ENCODE measurements around the gene CPT1B. TPM values are rescaled to one million over a fixed set of nuclear protein-coding genes. Genes with fewer than 3 reads are reported as not detected.

CPT1B gene
- total and polyA plus RNA-seq, 2 experiments from 2014 or later, result 5.6 to 14.4 TPM

- TF ChIP-seq ZNF462 (CRISPR knock-in tag; IDR thresholded peaks at IDR 0.05), result no peak
- no peak for TF ChIP-seq ZNF331 (CRISPR knock-in tag; IDR thresholded peaks at IDR 0.05; ENCODE audit: low read depth)
- no peak for TF ChIP-seq EZH2phosphoT487 (IDR thresholded peaks at IDR 0.05; ENCODE audit: unreplicated experiment)
- no peak for TF ChIP-seq JUNB (IDR thresholded peaks at IDR 0.05; ENCODE audit: unreplicated experiment)
- TF ChIP-seq STAT1 (IDR thresholded peaks at IDR 0.05; ENCODE audit: unreplicated experiment), result no peak
Observed at GRCh38 chr22:50626314-50626849, 48.2 kb upstream of the CPT1B start (continued).

- Mint-ChIP-seq H3K4me3 (no peak overlapping the region; the same call in 2 of the 3 replicates), H3K36me3 (ENCODE audit: low read depth) (no peaks in the 10 kb centered on the region), H3K9me3 (no peaks in the 10 kb centered on the region), H3K27ac (no peak overlapping the region), H3K4me1 (peaks cover 22% of the 10 kb centered on the region), H3K27me3 (ENCODE audit: insufficient read depth, low read depth, poor library complexity) (peaks cover 19% of the 10 kb centered on the region)
- Histone ChIP-seq H3K4me3 (no peak overlapping the region), H3K4me1 (ENCODE audit: insufficient read depth) (peaks cover 7% of the 10 kb centered on the region), H3K36me3 (ENCODE audit: insufficient read depth) (no peaks in the 10 kb centered on the region), H3K4me2 (no peak overlapping the region), H4K20me1 (replicated peaks; ENCODE audit: insufficient read depth) (no peaks in the 10 kb centered on the region; the same call in 1 of the 2 replicates), H3F3A (replicated peaks; ENCODE audit: low read depth) (peaks cover 11% of the 10 kb centered on the region; the same call in 1 of the 2 replicates), H3K27me3 (ENCODE audit: insufficient read depth) (peaks cover 21% of the 10 kb centered on the region), H3K9me2 (ENCODE audit: insufficient read depth) (no peaks in the 10 kb centered on the region), H3K27ac (ENCODE audit: low read depth) (no peak overlapping the region), H3K79me2 (replicated peaks; ENCODE audit: insufficient read depth) (no peaks in the 10 kb centered on the region), H2AFZ (no peak overlapping the region)
- peak; percentile 50 to 84 for TF ChIP-seq CTCF (conservative IDR thresholded peaks at IDR 0.05; ENCODE audit: low read depth in 2 of 2)
- no peak for TF ChIP-seq STAT1 (IDR thresholded peaks at IDR 0.05; ENCODE audit: unreplicated experiment)
- peak; percentile 73 for DNase-seq (ENCODE audit: low spot score)
- peak; percentile 53 for ATAC-seq
Observed at GRCh38 chr22:50625568-50626313, 47.5 kb upstream of the CPT1B start.

Measured in GM23338 (cell line).